Heart right ventricle (tissue), 16 donors: ENCODE results near the gene UBA6. TPM values are rescaled to one million over a fixed set of nuclear protein-coding genes. Genes with fewer than 3 reads are reported as not detected.
A peak's percentile ranks its signal among the peaks of the same experiment; 100 is the strongest.
"Not testable (repeated sequence)": the region's sequence is repeated elsewhere in the genome, so short reads cannot be mapped to it uniquely, and the experiment has no call there.

ENCODE experiments used
- ATAC-seq, 8 donors: fragments of 200-7000 bp; cut with Tn5 transposase; one replicate each; pipeline ENCODE4 v1.9.1; 2020; ENCODE audit warnings: mild to moderate bottlenecking in 8 of 8, moderate library complexity in 8 of 8, moderate number of reproducible peaks in 1 of 8
- DNase-seq, 2 donors: peaks; one replicate each; pipeline ENCODE4 v3.0.0-alpha.2; 2020
- H3K27ac ChIP-seq, 10 donors: fragments of 200-600 bp; sonication (generic) in 2 of 10; one replicate each; pipeline versions ENCODE4 v1.5.0 to v1.8.0; 2020 to 2022; ENCODE audit warnings: mild to moderate bottlenecking in 3 of 10
- H3K27me3 ChIP-seq, 7 donors: fragments of 200-600 bp; one replicate each; pipeline ENCODE4 v1.8.0; 2021 to 2022; ENCODE audit warnings: mild to moderate bottlenecking in 2 of 7
- H3K36me3 ChIP-seq, 9 donors: fragments of 200-600 bp; sonication (generic) in 1 of 9; one replicate each; pipeline versions ENCODE4 v1.5.0 to v1.8.0; 2020 to 2022; ENCODE audit warnings: mild to moderate bottlenecking in 2 of 9
- H3K4me1 ChIP-seq, 9 donors: fragments of 200-600 bp; sonication (generic) in 1 of 9; one replicate each; pipeline versions ENCODE4 v1.5.0 to v1.8.0; 2020 to 2022; ENCODE audit warnings: mild to moderate bottlenecking in 4 of 9
- H3K4me3 ChIP-seq, 10 donors: fragments of 200-600 bp; sonication (generic) in 2 of 10; one replicate each; pipeline versions ENCODE4 v1.5.0 to v1.8.0; 2020 to 2022; ENCODE audit warnings: mild to moderate bottlenecking in 7 of 10, moderate library complexity in 2 of 10
- H3K9me3 ChIP-seq, 11 donors: fragments of 200-600 bp in 10 of 11; sonication (generic) in 2 of 11; one replicate each; pipeline versions ENCODE4 v1.5.0 to v1.8.0; 2013 to 2022; ENCODE audit warnings: mild to moderate bottlenecking in 2 of 11, control low read depth in 1 of 11, moderate library complexity in 1 of 11
- WGBS, 2 donors: extraction: QIAGEN DNeasy Blood & Tissue Kit; methylation state at CpG; one replicate each; pipeline ENCODE4 v1.1.7; 2013; ENCODE audit warnings: inconsistent platforms in 1 of 2; 5-methylcytosine and 5-hydroxymethylcytosine counted together
- intact Hi-C, 10 donors: fragments of 100-400 bp; cut with DNase I; formaldehyde crosslinking; loops; one replicate each; pipeline versions ENCODE4 v1.11.1 to v1.14.2; 2022
- polyA plus RNA-seq, 2 donors: library from polyadenylated mRNA; stranded (reverse); fragments of 200-250 nt; gene quantifications; one replicate each; pipeline ENCODE4 v1.2.3, GENCODE V29; 2013
- total RNA-seq, 10 donors: library from RNA; stranded (reverse); fragmentation: NEBNext Ultra II Directional in 3 of 10; extraction: Animal tissue kit (Norgen Biotek cat#: 25700) in 3 of 10; gene quantifications; one replicate each; pipeline versions ENCODE4 v1.2.1 to v1.2.4, GENCODE V29; 2021 to 2023
- TF ChIP-seq, protein P1 (sequence below), 9 donors: fragments of 200-600 bp; sonication (generic) in 2 of 9; IDR thresholded peaks; one replicate each; pipeline versions ENCODE4 v1.5.0 to v1.8.0; 2021 to 2022; ENCODE audit warnings: antibody characterized with exemption in 9 of 9, mild to moderate bottlenecking in 5 of 9, moderate library complexity in 1 of 9
- donor health status: Arrhythmogenic right ventricular cardiomyopathy.
- donor health status: ischemic (EF 13 %, LVEDD 7.1; RV severe dilation, severe dysfunction).
- donor health status: healthy with polysubstance abuse.
- donor health status: DM: no; HTN: yes; CAD: no.
- donor health status: DM: no; HTN: no; CAD: no.
- donor health status: ischemic (EF 25% LVEDD 6.9; RV normal size, moderate dysfunction).
- donor health status: ischemic (EF 25% LVEDD 5.7; RV mildly dilated, moderate dysfunction).
- donor health status: healthy.
- donor health status: DM: yes; HTN: yes; CAD: no.
- donor health status: Ischemic cardiomyopathy.
- donor health status: ischemic (EF 35%, LVEDD 5.7; RV mildly dilated, moderate dysfunction).
- donor health status: nonischemic (EF 11% LVEDD 7.7; RV severe dilation, severe dysfunction).
- donor health status: DM: yes; HTN: yes; CAD: no.
- donor health status: PGD.
- donor health status: ischemic (EF 29% LVEDD 5.4; RV normal size, mild dysfunction).
- donor health status: nonischemic (EF 23%, LVEDD 6.1; RV moderate dilation, normal function).

The UBA6 gene
- total and polyA plus RNA-seq, 12 donors, result 2.6 to 35.7 (median 18.1) TPM

GRCh38 chr4:67713529-67714247 is 12.7 kb upstream of the UBA6 start:
- H3K27me3 ChIP-seq, result no peaks in the 10 kb centered on the region
- DNase-seq (no peak), ATAC-seq (peak in 3 of 8 donors; percentile 22 to 47 (median 44))
- intact Hi-C loops, result no loop called here
- WGBS, 2 donors, result 47 to 66% methylated on average over 12 of the region's 12 CpGs
- no peak overlapping the region for H3K4me3 ChIP-seq
- TF ChIP-seq, protein P1, sequence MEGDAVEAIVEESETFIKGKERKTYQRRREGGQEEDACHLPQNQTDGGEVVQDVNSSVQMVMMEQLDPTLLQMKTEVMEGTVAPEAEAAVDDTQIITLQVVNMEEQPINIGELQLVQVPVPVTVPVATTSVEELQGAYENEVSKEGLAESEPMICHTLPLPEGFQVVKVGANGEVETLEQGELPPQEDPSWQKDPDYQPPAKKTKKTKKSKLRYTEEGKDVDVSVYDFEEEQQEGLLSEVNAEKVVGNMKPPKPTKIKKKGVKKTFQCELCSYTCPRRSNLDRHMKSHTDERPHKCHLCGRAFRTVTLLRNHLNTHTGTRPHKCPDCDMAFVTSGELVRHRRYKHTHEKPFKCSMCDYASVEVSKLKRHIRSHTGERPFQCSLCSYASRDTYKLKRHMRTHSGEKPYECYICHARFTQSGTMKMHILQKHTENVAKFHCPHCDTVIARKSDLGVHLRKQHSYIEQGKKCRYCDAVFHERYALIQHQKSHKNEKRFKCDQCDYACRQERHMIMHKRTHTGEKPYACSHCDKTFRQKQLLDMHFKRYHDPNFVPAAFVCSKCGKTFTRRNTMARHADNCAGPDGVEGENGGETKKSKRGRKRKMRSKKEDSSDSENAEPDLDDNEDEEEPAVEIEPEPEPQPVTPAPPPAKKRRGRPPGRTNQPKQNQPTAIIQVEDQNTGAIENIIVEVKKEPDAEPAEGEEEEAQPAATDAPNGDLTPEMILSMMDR (IDR thresholded peaks at IDR 0.05), result no peak
- H3K9me3 ChIP-seq, result no peaks in the 10 kb centered on the region
- H3K36me3 ChIP-seq, result peaks cover 0 to 7% (median 0%) of the 10 kb centered on the region in 9 donors
- peaks cover 0 to 19% (median 7%) of the 10 kb centered on the region in 9 donors for H3K4me1 ChIP-seq
- H3K27ac ChIP-seq, result peak overlapping the region in 1 of 10 donors; percentile 44

GRCh38 chr4:67712650-67713528 is 11.9 kb upstream of the UBA6 start:
- Histone ChIP-seq H3K9me3 (no peaks in the 10 kb centered on the region), H3K27me3 (no peaks in the 10 kb centered on the region), H3K36me3 (peaks cover 0 to 7% (median 0%) of the 10 kb centered on the region in 9 donors), H3K4me3 (no peak overlapping the region), H3K27ac (no peak overlapping the region), H3K4me1 (peaks cover 0 to 19% (median 7%) of the 10 kb centered on the region in 9 donors)
- TF ChIP-seq, protein P1 (IDR thresholded peaks at IDR 0.05), result no peak
- DNase-seq (no peak), ATAC-seq (peak in 1 of 8 donors; percentile 19)
- WGBS, 2 donors, result 75 to 76% methylated on average over 7 of the region's 7 CpGs
- intact Hi-C loops, result no loop called here

DNA sequence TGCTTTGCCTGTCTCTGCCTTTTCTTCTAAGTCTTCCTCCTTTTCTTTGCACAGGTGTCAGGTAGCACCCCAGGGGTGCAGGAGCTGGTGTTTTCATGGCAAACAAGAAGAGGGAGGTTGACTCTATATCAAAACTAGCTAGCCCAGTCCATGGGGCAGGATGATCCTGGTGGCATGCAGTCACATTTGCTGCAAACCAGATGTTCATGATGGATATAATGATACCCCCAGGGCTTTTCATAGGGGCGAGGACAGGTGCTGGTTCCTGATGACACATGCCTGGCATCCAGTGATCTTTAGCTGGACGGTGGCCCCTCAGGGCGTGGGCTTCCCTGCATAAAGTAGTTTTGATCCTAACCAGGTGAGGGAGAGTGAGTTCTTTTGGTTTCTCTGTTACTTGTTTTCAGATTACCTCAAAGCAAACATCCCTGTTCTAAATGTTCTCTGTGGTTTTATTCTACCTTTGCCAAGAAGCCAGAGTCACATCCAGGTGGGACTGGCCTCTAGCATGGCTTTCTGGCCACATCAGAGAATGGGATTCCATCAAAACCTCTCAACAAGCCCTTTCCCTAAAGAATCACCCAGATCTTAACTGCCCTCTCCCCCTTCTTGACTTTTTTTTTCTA is 11.2 kb upstream of the UBA6 start:
- TF ChIP-seq, protein P1 (IDR thresholded peaks at IDR 0.05), result no peak
- no peak for DNase-seq
- H3K4me3 ChIP-seq, result no peak overlapping the region
- 90 to 93% methylated on average over 3 of the region's 3 CpGs for WGBS, 2 donors
- peaks cover 0 to 5% (median 0%) of the 10 kb centered on the region in 9 donors for H3K36me3 ChIP-seq
- H3K27me3 ChIP-seq, result no peaks in the 10 kb centered on the region
- ATAC-seq, result no peak
- intact Hi-C loops, result no loop called here
- no peak overlapping the region for H3K27ac ChIP-seq
- H3K9me3 ChIP-seq, result no peaks in the 10 kb centered on the region
- peaks cover 0 to 19% (median 7%) of the 10 kb centered on the region in 9 donors for H3K4me1 ChIP-seq

DNA sequence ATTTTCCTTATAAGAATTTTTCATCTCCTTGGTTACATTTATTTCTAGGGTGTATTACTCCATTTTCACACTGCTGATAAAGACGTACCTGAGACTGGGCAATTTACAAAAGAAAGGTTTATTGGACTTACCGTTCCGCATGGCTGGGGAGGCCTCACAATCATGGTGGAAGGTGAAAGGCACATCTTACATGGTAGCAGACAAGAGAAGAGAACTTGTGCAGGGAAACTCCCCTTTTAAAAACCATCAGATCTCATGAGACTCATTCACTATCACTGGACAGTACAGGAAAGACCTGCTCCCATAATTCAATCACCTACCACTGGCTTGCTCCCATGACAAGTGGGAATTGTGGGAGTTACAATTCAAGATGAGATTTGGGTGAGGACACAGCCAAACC is 5.7 kb upstream of the UBA6 start:
- H3K4me3 ChIP-seq, ATAC-seq, H3K9me3 ChIP-seq, H3K27me3 ChIP-seq, H3K4me1 ChIP-seq, H3K27ac ChIP-seq, intact Hi-C loops, DNase-seq, H3K36me3 ChIP-seq: not testable (repeated sequence)
- WGBS, 2 donors, result 95 to 97% methylated on average over 3 of the region's 3 CpGs
